NCI-H748 (cell line): ENCODE data around the gene PLA2G2E.
"Not testable (repeated sequence)": the region's sequence is repeated elsewhere in the genome, so short reads cannot be mapped to it uniquely, and the experiment has no call there.

Source experiments
- DNase-seq: peaks from one replicate; lab custom pipeline; 2025; ENCODE audit not compliant: unreplicated experiment; lab: John Stamatoyannopoulos, UW

The PLA2G2E gene

DNA sequence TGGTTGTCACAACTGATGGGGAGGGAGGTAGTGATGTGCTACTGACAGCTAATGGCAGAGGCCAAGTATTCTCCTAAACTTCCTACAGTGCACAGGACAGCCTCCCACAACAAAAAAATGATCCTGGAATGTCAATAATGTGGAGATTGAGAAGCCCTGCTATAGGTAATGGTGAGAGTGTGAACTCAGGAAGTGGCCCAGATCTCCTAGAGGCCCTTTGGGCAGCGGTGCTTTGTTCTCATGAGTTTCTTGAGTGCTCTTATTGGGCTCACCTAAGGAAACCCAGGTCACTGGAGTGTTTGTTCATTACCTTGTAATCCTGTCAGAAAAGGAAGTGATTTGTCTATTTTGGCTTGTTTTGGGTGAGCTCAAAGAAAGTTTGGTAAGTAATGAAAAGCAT, 35.3 kb downstream of the PLA2G2E start:
- no peak for DNase-seq

DNA sequence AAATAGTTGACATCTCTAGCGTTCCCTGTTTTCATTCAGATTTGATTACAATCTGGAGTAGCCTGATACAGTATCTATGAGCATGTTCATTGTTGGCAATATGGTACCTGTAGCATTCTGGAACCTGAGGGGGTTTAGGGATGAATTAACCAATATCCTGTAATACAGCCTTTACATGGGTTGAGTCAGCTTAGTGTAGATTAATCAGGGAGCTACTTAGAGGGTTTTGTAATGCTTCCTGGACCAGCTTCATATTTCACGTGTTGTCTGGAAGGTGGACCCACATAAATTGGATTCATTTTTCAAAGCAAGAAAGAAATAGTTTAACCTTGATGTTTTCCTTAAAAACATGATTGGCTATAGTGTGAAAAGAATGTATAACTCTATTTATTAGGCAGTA, 37.6 kb downstream of the PLA2G2E start:
- DNase-seq, result no peak

DNA sequence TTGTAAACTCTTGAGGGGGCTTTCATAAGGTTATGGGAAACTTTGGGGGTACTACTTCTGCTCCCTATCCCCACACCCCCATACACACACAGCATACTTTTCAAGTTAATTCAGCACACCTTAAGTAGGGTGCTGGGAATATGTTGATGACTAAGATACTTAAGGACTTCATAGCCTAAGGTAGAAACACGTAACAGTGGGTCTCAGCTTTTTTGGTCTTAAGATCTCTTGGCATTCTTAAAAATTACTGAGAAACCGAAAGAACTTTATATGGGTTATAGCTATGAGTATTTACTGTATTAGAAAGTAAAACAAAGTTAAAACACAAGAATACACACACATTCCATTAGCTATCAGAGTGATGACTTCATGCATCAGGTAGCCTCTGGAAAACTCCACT, 39.1 kb downstream of the PLA2G2E start:
- no peak for DNase-seq

DNA sequence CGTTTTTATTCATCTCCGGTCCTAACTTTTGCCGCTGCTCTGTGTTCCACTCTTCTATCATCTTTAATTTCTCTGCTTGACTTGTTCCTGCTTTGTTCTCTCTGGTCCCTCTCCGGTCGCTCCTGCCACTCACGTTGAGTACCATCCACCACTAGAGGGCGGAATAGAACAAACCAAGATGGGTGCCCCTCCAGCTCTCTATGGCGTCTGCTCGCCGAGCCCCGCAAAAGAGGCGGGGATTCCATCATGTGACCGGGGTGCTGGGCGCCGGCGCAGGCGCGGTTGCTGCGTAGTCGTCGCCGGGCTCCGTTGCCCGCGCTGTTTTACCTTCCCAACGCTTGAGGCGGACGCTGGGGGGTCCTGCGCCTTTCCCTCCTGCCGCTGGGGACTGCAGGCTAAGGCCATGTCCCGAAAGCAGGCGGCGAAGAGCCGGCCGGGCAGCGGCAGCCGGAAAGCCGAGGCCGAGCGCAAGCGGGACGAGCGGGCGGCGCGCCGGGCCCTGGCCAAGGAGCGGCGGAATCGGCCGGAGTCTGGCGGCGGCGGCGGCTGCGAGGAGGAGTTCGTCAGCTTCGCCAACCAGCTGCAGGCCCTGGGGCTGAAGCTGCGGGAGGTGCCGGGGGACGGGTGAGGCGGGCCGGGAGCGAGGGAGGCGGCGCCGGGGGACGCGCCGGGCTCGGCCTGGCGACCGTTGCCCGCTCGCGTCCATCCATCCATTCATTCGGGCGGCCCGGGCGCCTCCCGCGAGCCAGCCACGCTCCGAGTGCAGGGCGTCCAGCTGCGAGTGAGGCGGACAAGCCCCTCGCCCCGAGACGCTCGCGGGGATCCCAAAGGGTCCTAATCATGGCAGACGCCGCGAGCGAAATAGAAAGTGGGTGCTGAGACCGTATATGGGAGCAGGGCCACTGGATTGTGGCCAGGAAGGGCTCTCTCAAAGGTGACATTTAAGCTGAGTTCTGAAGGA, 41.0 kb downstream of the PLA2G2E start, which contains the start of gene OTUD3:
TSS of gene OTUD3 (plus strand) at position 285 of the 961 bp plus-strand sequence. CDS start at position 404, 119 bp downstream.
- DNase-seq, result peak; percentile 95

DNA sequence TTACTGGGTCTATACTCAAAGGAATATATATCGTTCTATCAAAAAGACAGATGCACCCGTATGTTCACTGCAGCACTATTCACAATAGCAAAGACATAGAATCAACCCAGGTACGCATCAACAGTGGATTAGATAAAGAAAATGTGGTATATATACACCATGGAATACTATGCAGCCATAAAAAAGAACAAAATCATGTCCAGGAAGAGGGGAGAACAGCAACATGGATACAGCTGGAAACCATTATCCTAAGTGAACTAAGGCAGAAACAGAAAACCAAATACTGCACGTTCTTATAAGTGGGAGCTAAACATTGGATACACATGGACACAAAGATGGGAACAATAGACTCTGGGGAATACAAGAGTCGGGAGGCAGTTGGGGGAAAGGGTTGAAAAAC, 42.6 kb downstream of the PLA2G2E start:
- not testable (repeated sequence) for DNase-seq

DNA sequence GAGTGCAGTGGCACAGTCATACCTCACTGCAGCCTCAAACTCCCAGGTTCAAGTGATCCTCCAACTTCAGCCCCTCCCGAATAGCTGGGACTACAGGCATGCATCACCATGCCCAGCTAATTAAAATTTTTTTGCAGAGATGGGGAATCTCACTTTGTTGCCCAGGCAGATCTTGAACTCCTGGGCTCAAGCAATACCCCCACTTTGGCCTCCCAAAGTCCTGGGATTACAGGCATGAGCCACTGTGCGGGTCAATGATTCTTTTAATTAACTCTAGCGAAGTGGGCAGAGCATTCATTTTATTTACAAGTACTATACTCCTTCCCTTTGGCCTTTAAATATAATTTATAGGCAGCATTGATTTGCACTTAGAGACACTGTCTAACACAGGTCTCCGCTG, 43.8 kb downstream of the PLA2G2E start:
- DNase-seq, result no peak

DNA sequence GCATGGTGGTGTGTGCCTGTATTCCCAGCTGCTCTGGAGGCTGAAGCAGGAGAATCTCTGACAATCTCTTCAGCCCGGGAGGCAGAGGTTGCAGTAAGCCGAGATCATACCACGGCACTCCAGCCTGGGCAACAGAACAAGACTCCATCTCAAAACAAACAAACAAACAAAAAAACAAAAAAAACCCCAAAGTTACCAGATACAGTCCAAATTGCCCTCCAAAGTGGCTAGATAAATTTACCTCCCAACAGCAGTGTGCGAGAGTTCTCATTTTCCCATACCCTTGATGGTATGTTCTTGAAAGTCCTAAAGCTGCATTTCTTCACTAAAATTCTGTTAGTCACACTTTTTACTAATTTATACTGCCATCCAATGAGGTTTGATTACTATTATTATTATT, 44.2 kb downstream of the PLA2G2E start:
- DNase-seq, result no peak

DNA sequence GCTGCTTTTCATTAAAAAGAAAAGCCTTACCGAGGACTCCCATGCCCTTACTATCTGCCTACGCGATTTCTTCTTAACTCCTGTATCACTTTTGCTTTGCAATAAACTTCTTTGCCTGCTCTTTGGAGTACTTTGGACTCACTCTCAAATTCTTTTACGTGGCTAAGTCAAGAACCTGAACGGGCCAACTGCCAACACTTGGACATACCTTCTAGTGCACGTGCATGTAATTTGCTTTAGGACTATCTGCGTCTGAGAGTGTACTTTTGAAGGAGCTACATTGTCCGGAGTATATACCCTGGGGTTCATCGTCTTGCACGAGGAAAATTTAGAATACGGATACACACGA, 44.8 kb downstream of the PLA2G2E start:
- no peak for DNase-seq

DNA sequence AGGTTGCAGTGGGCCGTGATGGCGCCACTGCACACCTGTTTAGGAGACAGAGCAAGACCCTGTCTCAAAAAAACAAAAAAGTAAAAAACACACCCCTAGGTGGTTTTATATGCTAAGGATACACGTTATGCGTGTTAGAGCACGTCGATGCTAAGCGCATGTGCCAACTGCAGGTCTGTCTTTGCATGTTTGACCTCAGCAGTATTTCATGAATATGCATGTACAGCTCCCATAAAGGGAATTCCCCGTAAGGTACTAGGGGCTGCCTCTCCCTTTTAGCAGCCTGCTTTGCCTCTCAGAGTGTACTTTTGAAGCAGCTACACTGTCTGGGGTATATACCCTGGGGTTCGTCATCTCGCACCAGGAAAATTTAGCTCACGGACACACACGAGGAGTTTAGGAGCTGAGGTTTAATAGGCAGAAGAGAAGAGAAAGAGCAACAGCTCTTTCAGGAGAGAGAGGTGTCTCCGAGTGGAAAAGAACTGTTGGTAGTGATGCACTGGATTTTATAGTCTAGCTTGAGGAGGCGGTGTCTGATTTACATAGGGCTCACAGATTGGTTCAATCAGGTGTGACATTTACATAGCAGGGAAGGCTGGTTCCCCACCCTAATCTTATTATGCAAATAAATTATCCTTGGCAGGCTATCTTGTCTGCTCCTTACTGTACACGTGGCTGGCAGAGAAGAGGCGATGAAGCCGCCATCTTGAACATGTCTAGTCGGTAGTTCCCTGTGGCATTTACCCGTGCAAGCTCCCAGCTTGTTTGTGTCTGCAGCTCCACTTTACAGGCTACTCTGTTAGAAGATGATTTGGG, 45.4 kb downstream of the PLA2G2E start:
- DNase-seq, result peak; percentile 19

DNA sequence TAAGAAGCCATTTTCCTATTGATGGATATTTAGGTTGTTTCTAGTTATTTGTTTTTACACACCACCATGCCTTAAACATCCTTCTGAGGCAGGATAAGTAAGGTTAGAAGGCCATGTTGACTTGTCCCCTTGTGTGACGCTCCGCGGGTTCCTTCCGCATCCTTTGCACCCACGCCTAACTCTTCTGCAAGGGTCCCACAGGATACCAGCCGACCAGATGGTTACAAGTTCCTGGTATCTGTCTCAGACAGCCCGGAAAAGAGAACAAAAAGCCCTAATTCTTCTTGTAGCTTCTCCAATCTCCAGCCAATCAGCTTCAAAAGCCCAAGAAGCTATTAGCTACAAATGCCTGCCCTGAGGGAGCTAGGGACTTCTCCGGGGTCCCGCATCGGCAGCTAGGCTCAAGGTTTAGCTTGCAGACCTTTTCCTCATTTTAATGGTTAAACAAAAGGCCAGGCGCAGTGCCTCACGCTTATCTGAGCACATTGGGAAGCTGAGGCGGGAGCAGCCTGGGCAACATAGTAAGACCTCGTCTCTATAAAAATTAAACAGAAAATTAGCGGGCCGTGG, 46.2 kb downstream of the PLA2G2E start:
- DNase-seq, result no peak

DNA sequence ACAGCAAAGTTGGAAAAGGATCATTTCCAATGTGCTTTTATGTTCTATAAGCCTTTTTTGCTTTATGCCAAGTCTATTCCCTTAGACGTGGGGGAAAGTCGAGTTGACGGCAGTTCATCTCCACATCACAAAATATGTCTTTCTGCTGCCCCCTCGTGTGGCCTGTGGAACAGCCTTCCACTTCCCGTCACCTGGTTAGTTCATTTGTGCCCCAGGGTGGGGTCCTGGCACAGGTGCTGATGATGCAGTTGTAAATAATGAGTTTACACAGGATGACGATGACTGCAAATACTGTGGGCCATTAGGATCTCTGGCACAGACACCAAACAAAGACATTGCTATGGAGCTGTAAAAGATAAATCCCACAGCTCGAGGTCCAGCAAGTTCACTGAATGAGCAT, 51.2 kb downstream of the PLA2G2E start:
- peak; percentile 96 for DNase-seq
